ENCODE measurements around the gene TUBB2B. TPM values are rescaled to one million over a fixed set of nuclear protein-coding genes. Genes with fewer than 3 reads are reported as not detected.

Gene TUBB2B
- total and polyA plus RNA-seq, 10 of the 15 experiments (the other 5 are each of a cell fraction or from before 2014, with no cell fraction given), result 2.6 to 75.2 (median 21.2) TPM

GRCh38 chr6:3196770-3197169 lies 30.7 kb downstream of the TUBB2B start:
- no peak for ATAC-seq
- Histone ChIP-seq H3K36me3 (ENCODE audit: control insufficient read depth in 2 of 2, insufficient read depth in 2 of 2, low read length in 1 of 2) (no peaks in the 10 kb centered on the region), H3K9me3 (replicated peaks; ENCODE audit: control insufficient read depth, insufficient read depth, low read length) (no peaks in the 10 kb centered on the region; the same call in 2 of the 3 replicates), H3K27ac (ENCODE audit: control insufficient read depth, insufficient read depth) (no peak overlapping the region), H4K20me1 (ENCODE audit: control insufficient read depth, insufficient read depth) (no peaks in the 10 kb centered on the region), H2AFZ (ENCODE audit: control insufficient read depth, low read depth, low read length) (no peak overlapping the region), H3K9ac (ENCODE audit: control insufficient read depth, insufficient read depth, low read length) (no peak overlapping the region), H3K4me1 (ENCODE audit: control insufficient read depth, insufficient read depth, low read length) (peaks cover 11% of the 10 kb centered on the region), H3K4me3 (no peak overlapping the region), H3K4me2 (ENCODE audit: control insufficient read depth, insufficient read depth) (no peak overlapping the region), H3K79me2 (ENCODE audit: control insufficient read depth, insufficient read depth, low read length) (no peaks in the 10 kb centered on the region), H3K27me3 (replicated peaks in 1 of 2; ENCODE audit: control insufficient read depth in 2 of 2, insufficient read depth in 2 of 2, low read length in 1 of 2) (no peaks in the 10 kb centered on the region)
- no TSS peak for BruUV-seq (replicated peaks)
- no peak for DNase-seq (ENCODE audit: low read depth, low spot score)
- ChIA-PET POLR2A (interaction anchor here (0.6 kb wide), 1 partner anchor 276 kb away, joined by 3 read pairs; no protein-coding TSS in a partner anchor), RAD21 (ENCODE audit: unreplicated experiment) (no interaction called here), CTCF (interaction anchor here (1.0 kb wide), 1 partner anchor 33 kb away, joined by 3 read pairs; no protein-coding TSS in a partner anchor), SMC1A (ENCODE audit: uncharacterized antibody, unreplicated experiment) (no interaction called here)
- intact Hi-C loops (cut with micrococcal nuclease; ENCODE audit: unreplicated experiment) (no loop called here), in situ Hi-C loops (cut with MboI) (no loop called here)
- WGBS (ENCODE audit: insufficient coverage, insufficient replicate concordance, low lambda C conversion rate, missing lambda C conversion rate), result 57% methylated on average over 5 of the region's 5 CpGs
- TF ChIP-seq EED (IDR thresholded peaks at IDR 0.05; ENCODE audit: low read depth) (no peak), CBFB (IDR thresholded peaks at IDR 0.05; ENCODE audit: low read depth) (no peak), BCLAF1 (IDR thresholded peaks at IDR 0.05) (no peak), NRF1 (conservative IDR thresholded peaks at IDR 0.05; ENCODE audit: low read depth, low read length) (no peak), IRF3 (IDR thresholded peaks at IDR 0.05) (no peak), NFXL1 (IDR thresholded peaks at IDR 0.05; ENCODE audit: borderline replicate concordance) (no peak)
- no peak for FAIRE-seq

Data from GM12878 (cell line).